Neural cell (in vitro differentiated cells): ENCODE results near the gene LRBA.

ENCODE experiments used
- CTCF ChIP-seq: fragments of 450-650 bp; IDR thresholded peaks from 2 replicates; pipeline ENCODE4 v1.5.1; 2014; ENCODE audit warnings: antibody characterized with exemption, mild to moderate bottlenecking, moderate library complexity; ENCODE audit not compliant: poor library complexity, severe bottlenecking
- EZH2 ChIP-seq: fragments of 200-600, 300-800 bp; shearing (Covaris generic), sonication (generic); IDR thresholded peaks from 2 replicates; pipeline ENCODE4 v1.6.1; 2014; ENCODE audit warnings: antibody characterized with exemption, low read length, borderline replicate concordance, mild to moderate bottlenecking; ENCODE audit not compliant: insufficient read depth, poor library complexity, severe bottlenecking
- POLR2AphosphoS5 ChIP-seq: IDR thresholded peaks from 2 replicates; pipeline ENCODE4 v1.6.1; 2012
- RAD21 ChIP-seq: fragments of 450-650 bp; conservative IDR thresholded peaks from 2 replicates; pipeline ENCODE4 v1.6.1; 2014; ENCODE audit warnings: antibody characterized with exemption, mild to moderate bottlenecking, moderate library complexity
- REST ChIP-seq: IDR thresholded peaks from 2 replicates; pipeline ENCODE4 v1.6.1; 2012; ENCODE audit warnings: borderline replicate concordance
- SMC3 ChIP-seq: fragments of 450-650 bp; conservative IDR thresholded peaks from 2 replicates; pipeline ENCODE4 v1.6.1; 2014; ENCODE audit warnings: antibody characterized with exemption, mild to moderate bottlenecking, moderate library complexity; ENCODE audit not compliant: poor library complexity
- TAF1 ChIP-seq: IDR thresholded peaks from 2 replicates; pipeline ENCODE4 v1.6.1; 2012; ENCODE audit warnings: low read depth

DNA sequence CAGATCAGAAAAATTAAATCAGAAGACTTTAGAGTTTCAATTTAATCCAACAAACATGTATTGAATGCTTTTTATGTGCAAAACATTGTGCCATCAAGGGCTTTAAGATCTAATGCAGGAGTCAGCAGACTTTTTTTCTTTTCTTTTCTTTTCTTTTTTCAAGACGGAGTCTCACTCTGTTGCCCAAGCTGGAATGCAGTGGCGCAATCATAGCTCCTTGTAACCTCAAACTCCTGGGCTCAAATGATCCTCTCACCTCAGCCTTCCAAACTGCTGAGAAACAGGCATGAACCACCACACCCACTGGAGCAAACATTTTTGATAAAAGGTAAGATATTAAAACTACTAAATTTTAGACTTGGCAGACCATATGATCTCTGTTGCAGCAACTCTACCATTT lies 24.6 kb upstream of the LRBA start:
- TF ChIP-seq CTCF (no peak), EZH2 (no peak), RAD21 (no peak), SMC3 (no peak), REST (no peak), TAF1 (no peak), POLR2AphosphoS5 (no peak)
